ENCODE data around the gene CACNA1F. TPM values are rescaled to one million over a fixed set of nuclear protein-coding genes. Genes with fewer than 3 reads are reported as not detected.

CACNA1F gene
- total RNA-seq, 1 donor from 2014 or later, result not detected

DNA sequence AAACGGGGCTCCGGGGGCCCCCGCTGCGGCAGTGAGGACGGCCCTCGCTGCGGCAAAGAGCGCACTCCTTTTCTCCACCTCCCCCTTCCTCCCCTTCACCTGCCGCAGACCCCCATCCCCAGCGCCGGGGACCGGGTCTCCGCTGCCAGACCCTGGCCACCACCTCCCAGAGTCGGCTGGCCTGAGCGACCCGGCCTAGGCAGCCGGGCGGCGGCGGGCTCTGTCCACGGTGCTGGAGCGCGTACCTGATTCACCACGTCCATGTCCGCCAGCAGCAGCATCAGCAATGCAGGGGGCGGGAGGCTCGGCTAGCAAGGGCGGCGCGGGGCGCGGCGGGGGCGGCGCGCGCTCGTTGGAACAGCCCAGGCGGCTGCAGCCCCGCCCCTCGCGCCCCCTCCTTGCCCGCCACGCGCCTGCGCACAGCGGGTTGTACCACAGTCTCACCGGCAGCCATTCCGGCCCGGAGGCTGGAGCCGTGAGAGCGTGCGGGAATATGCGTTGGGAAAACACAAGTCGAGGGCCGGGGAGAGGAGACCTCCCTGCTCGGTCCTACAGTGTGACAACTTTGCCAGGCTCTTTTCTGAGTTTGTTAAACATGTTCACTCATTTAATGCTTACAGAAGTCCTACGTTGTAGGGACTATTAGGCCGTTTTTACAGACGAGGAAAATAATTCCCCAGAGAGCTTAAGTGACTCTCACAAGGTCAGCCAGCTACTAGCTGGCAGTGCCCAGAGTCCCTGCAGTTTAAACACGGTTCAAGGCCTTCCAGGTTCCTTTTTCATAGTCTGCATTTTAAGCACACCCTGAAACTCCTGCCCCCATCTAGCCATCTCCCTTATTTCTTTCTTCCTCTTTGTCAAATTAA, 33.0 kb downstream of the CACNA1F start, which contains the start of gene SYP:
Gene SYP (minus strand): TSS at position 288 of the 866 bp plus-strand sequence. CDS start 7 bp downstream, at position 281.
- ATAC-seq, result peak; percentile 99

GRCh38 chrX:49199315-49199595, 33.9 kb downstream of the CACNA1F start:
- no peak for ATAC-seq
- DNase-seq (ENCODE audit: low spot score), result no peak

More for the DNA sequence above, 33.0 kb downstream of the CACNA1F start, which contains the start of gene SYP:
- DNase-seq (ENCODE audit: low spot score), result peak; percentile 86

GRCh38 chrX:49198540-49199314, 34.4 kb downstream of the CACNA1F start:
- no peak for DNase-seq (ENCODE audit: low spot score)
- ATAC-seq, result no peak

- DNase-seq (ENCODE audit: low spot score) (no peak), ATAC-seq (no peak)
Measured at GRCh38 chrX:49197543-49198087, 35.5 kb downstream of the CACNA1F start.

DNA sequence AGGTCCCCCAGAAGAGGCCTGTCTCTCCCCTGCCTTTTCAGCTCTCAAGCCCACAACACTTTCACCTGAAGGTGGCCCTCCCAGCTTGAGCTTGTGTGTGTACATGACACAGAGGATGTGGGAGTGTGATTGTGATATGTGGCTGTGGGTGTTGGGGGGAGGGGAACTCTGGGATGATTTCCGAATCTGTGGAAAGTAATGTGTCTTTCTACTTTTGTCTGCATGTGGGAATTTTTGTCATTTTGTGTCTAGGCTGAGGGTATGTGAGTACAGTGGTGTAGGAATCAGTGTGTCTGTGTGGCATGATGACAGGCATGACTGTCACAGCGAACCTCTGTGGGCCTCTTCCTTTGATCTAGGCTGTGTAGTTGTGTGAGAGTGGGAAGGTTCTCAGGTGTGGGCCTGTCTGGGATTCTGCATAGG, 39.6 kb downstream of the CACNA1F start:
- DNase-seq (ENCODE audit: low spot score) (no peak), ATAC-seq (no peak)

DNA sequence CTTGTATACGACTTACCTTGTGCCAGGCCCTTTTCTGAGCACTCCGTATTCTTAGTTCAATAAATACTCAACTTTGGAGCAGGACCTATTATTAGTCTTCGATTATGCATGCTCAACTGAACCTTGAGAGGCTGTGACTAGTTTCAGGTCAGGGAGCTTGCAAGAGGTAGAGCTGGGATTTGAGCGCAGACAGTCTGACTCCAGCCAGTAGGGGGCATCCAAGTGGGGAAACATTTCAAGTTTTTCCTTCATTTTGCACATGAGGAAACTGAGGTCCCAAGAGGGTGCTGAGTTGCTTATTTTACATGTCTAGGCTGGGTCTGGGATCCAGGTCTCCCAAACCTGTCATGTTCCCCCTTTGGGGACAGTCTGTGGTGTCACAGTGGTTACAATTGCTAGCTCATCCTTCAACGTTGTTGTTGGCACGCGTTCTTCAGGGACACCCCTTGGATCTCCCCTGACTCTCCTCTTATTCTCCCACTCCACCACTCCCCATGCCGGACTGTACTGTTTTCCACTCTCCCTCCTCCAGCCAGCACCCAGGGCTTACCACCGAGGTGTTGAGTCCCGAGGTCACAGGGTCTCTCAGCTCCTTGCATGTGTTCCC, 40.3 kb downstream of the CACNA1F start:
- no peak for ATAC-seq
- DNase-seq (ENCODE audit: low spot score), result no peak

DNA sequence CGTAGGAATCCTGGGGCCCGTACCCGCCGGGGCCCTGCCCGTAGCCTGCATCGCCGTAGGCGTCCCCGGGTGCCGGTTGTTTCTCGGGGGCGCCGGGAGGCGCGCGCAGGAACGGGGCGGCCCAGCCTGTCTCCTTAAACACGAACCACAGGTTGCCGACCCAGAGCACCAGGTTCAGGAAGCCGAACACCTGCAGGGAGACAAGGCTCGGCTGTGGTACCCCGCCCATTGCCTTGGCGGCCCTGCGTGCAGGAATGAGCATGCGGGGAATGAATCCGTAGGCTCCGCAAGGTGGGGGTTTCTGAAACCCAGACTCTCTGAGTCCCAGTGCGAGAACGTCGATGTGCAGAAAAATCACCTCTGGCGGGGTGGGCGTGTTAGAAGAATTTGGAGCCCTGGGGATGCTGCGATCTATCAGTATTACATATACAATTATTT, 41.5 kb downstream of the CACNA1F start:
- no peak for DNase-seq (ENCODE audit: low spot score)
- ATAC-seq, result no peak

DNA sequence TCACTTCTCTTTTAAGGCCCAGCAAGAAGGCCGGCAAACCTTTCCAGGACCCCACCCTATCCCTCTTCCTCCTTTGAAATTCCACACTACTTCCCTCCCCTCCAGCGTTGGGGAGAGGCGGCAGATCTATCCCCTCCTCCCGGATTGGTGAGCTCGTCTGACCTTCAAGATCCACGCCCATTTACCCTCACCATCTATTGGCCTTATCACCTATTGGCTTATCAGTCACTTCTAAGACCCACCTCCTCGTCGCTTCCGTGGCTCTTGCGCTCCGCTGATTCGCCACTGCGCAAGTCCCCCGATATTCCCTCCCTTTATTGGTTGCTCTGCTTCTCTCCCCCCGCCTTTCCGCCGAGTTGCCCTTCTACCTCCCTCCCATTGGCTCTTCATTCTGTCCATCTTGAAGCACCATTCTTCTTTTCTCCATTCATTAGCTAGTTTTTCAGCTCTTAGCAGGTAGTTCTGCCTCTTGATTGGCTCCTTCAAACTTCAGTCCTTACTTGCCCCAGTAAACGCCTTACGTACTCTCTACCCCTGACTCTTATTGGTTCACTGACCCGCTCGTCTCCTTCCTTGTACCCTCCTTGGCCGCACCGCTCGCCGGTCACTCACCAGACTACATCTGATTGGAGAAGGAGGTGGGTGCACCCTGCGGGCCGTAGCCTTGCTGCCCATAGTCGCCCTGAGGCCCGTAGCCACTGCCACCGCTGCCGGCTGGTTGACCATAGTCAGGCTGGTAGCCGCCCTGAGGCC, 42.1 kb downstream of the CACNA1F start:
- ATAC-seq (peak; percentile 84), DNase-seq (ENCODE audit: low spot score) (peak; percentile 91)

- DNase-seq (ENCODE audit: low spot score), result no peak
- no peak for ATAC-seq
Measured at GRCh38 chrX:49189606-49190005, 43.5 kb downstream of the CACNA1F start.

GRCh38 chrX:49188468-49189076, 44.6 kb downstream of the CACNA1F start:
- ATAC-seq (no peak), DNase-seq (ENCODE audit: low spot score) (no peak)

GRCh38 chrX:49187526-49187925, 45.6 kb downstream of the CACNA1F start:
- ATAC-seq (no peak), DNase-seq (ENCODE audit: low spot score) (no peak)

DNA sequence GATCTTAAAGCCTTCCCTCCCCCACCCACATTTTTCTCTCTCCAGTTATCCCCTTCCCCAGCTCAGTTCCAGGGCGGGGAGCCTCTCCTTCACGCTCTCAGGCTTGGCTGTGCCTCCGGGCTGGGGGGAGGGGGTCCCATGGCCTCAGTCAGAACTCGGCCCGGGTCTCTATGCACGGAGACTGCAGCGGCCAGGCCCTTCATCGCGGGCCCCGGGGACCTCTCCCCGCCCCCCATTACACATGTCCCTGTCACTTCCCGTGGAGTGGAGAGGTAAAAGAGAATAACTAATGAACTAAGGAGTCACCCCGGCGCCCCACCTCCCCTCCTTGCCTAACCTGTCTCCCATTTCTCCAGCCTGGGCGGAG, 46.1 kb downstream of the CACNA1F start:
- DNase-seq (ENCODE audit: low spot score), result no peak
- ATAC-seq, result no peak

GRCh38 chrX:49186125-49187027, 46.8 kb downstream of the CACNA1F start, which contains the start of gene PRICKLE3:
Gene PRICKLE3 (minus strand): TSS chrX:49186373. CDS start chrX:49186297, 76 bp downstream.
- ATAC-seq (peak; percentile 75), DNase-seq (ENCODE audit: low spot score) (peak; percentile 86)

- DNase-seq (ENCODE audit: low spot score), result peak; percentile 64
- peak; percentile 46 for ATAC-seq
Measured at GRCh38 chrX:49184294-49185281, 48.6 kb downstream of the CACNA1F start.

GRCh38 chrX:49183701-49184281, 49.3 kb downstream of the CACNA1F start:
- ATAC-seq (no peak), DNase-seq (ENCODE audit: low spot score) (no peak)

GRCh38 chrX:49179358-49179757, 53.8 kb downstream of the CACNA1F start:
- ATAC-seq, result no peak

GRCh38 chrX:49178537-49178936, 54.6 kb downstream of the CACNA1F start:
- ATAC-seq, result no peak

More at GRCh38 chrX:49179358-49179757, 53.8 kb downstream of the CACNA1F start:
- no peak for DNase-seq (ENCODE audit: low spot score)

More at GRCh38 chrX:49178537-49178936, 54.6 kb downstream of the CACNA1F start:
- no peak for DNase-seq (ENCODE audit: low spot score)
